ENCODE data around the gene VAMP4.

GRCh38 chr1:171788696-171789095 lies 46.8 kb upstream of the VAMP4 start:
- TF ChIP-seq CTCF (conservative IDR thresholded peaks at IDR 0.05 in 1 of 2, IDR thresholded peaks at IDR 0.05 in 1 of 2; ENCODE audit: extremely low read depth in 1 of 2, insufficient read depth in 1 of 2, low read depth in 1 of 2, low read length in 2 of 2) (no peak), EZH2 (IDR thresholded peaks at IDR 0.05; ENCODE audit: borderline replicate concordance, low read length) (no peak)
